HEK293 (cell line): Measurements from ENCODE around the gene GIT1.

Source experiments
- CTCF ChIA-PET: fragments of 350-600 bp; formaldehyde crosslinking; extraction: SDS; loops from one replicate; lab custom pipeline; 2021; ENCODE audit warnings: antibody characterized with exemption; lab: Yijun Ruan, JAX
- POLR2A ChIA-PET: fragments of 300-600 bp; formaldehyde crosslinking; extraction: SDS; loops from one replicate; lab custom pipeline; 2020; ENCODE audit warnings: antibody characterized with exemption, inconsistent platforms; lab: Yijun Ruan, JAX
- H3K27ac ChIP-seq: fragments of 200-500 bp; sonication (Bioruptor generic); 2 replicates; pipeline ENCODE4 v1.5.1; 2014; ENCODE audit warnings: low read depth, low read length, control low read depth, inconsistent platforms; ENCODE audit errors: extremely low read depth
- H3K36me3 ChIP-seq, 2 experiments: fragments of 200-500 bp in 1 of 2; sonication (Bioruptor generic) in 1 of 2; 1 replicate in 1 of 2; 2 replicates in 1 of 2; pipeline ENCODE4 v1.5.1; 2014 to 2017; ENCODE audit warnings: inconsistent platforms in 2 of 2, low read length in 2 of 2; ENCODE audit not compliant: control insufficient read depth in 2 of 2, insufficient read depth in 1 of 2
- H3K4me1 ChIP-seq: fragments of 200-500 bp; sonication (Bioruptor generic); 2 replicates; pipeline ENCODE4 v1.5.1; 2014; ENCODE audit warnings: mild to moderate bottlenecking, low read length, inconsistent platforms; ENCODE audit not compliant: control insufficient read depth, insufficient read depth
- H3K4me3 ChIP-seq: 2 replicates; pipeline ENCODE4 v1.5.1; 2011; ENCODE audit warnings: low read depth, mild to moderate bottlenecking, control low read depth, low read length, moderate library complexity
- H3K9me3 ChIP-seq: fragments of 200-500 bp; sonication (Bioruptor generic); 2 replicates; pipeline ENCODE4 v1.5.1; 2014; ENCODE audit warnings: low read depth, low read length, inconsistent platforms; ENCODE audit not compliant: control insufficient read depth, insufficient read depth
- BCL6B ChIP-seq: fragments of 450-650 bp; formaldehyde crosslinking; IDR thresholded peaks from 2 replicates; pipeline ENCODE4 v1.5.1; 2017; ENCODE audit warnings: missing biosample characterization, missing genetic modification characterization
- PATZ1 ChIP-seq: fragments of 450-650 bp; formaldehyde crosslinking; IDR thresholded peaks from 2 replicates; pipeline ENCODE4 v1.5.1; 2016; ENCODE audit warnings: missing biosample characterization, missing genetic modification characterization
- PRDM1 ChIP-seq: fragments of 450-650 bp; formaldehyde crosslinking; IDR thresholded peaks from 2 replicates; pipeline ENCODE4; 2016; ENCODE audit warnings: missing biosample characterization, missing genetic modification characterization
- SP2 ChIP-seq: fragments of 450-650 bp; formaldehyde crosslinking; IDR thresholded peaks from 2 replicates; pipeline ENCODE4 v1.5.1; 2016; ENCODE audit warnings: missing biosample characterization, missing genetic modification characterization
- ZBTB44 ChIP-seq: fragments of 450-650 bp; IDR thresholded peaks from 2 replicates; pipeline ENCODE4 v1.5.1; 2018; ENCODE audit warnings: missing biosample characterization, mild to moderate bottlenecking, missing genetic modification characterization
- ZFP41 ChIP-seq: fragments of 450-650 bp; formaldehyde crosslinking; IDR thresholded peaks from 2 replicates; pipeline ENCODE4 v1.5.1; 2016; ENCODE audit warnings: missing biosample characterization, missing genetic modification characterization, borderline replicate concordance
- ZNF133 ChIP-seq: fragments of 450-650 bp; formaldehyde crosslinking; IDR thresholded peaks from 2 replicates; pipeline ENCODE4 v1.5.1; 2016; ENCODE audit warnings: missing biosample characterization, missing genetic modification characterization
- ZNF19 ChIP-seq: fragments of 450-650 bp; formaldehyde crosslinking; IDR thresholded peaks from 2 replicates; pipeline ENCODE4; 2016; ENCODE audit warnings: missing biosample characterization, missing genetic modification characterization, low read depth
- ZNF211 ChIP-seq: fragments of 450-650 bp; formaldehyde crosslinking; IDR thresholded peaks from 2 replicates; pipeline ENCODE4 v1.5.1; 2016; ENCODE audit warnings: low read depth, missing biosample characterization, missing genetic modification characterization
- ZNF24 ChIP-seq: fragments of 450-650 bp; formaldehyde crosslinking; IDR thresholded peaks from 2 replicates; pipeline ENCODE4 v1.5.1; 2016; ENCODE audit warnings: missing biosample characterization, missing genetic modification characterization
- ZNF266 ChIP-seq: fragments of 450-650 bp; formaldehyde crosslinking; IDR thresholded peaks from 2 replicates; pipeline ENCODE4 v1.5.1; 2016; ENCODE audit warnings: missing biosample characterization, missing genetic modification characterization, low read depth
- ZNF354C ChIP-seq: fragments of 450-650 bp; formaldehyde crosslinking; IDR thresholded peaks from 2 replicates; pipeline ENCODE4 v1.5.1; 2016; ENCODE audit warnings: missing biosample characterization, missing genetic modification characterization, low read depth, borderline replicate concordance
- ZNF366 ChIP-seq: fragments of 450-650 bp; formaldehyde crosslinking; conservative IDR thresholded peaks from 2 replicates; pipeline ENCODE4 v1.5.1; 2016; ENCODE audit warnings: missing biosample characterization, missing genetic modification characterization
- ZNF37A ChIP-seq: fragments of 450-650 bp; IDR thresholded peaks from 2 replicates; pipeline ENCODE4 v1.5.1; 2018; ENCODE audit warnings: missing biosample characterization, missing genetic modification characterization
- ZNF426 ChIP-seq: fragments of 450-650 bp; formaldehyde crosslinking; IDR thresholded peaks from 2 replicates; pipeline ENCODE4 v1.5.1; 2017; ENCODE audit warnings: missing biosample characterization, missing genetic modification characterization, mild to moderate bottlenecking, inconsistent platforms, moderate library complexity
- ZNF548 ChIP-seq: fragments of 450-650 bp; formaldehyde crosslinking; IDR thresholded peaks from 2 replicates; pipeline ENCODE4 v1.5.1; 2016; ENCODE audit warnings: missing biosample characterization, missing genetic modification characterization
- ZNF585B ChIP-seq: fragments of 450-650 bp; formaldehyde crosslinking; IDR thresholded peaks from 2 replicates; pipeline ENCODE4 v1.5.1; 2016; ENCODE audit warnings: missing biosample characterization, missing genetic modification characterization
- ZNF768 ChIP-seq: fragments of 450-650 bp; formaldehyde crosslinking; IDR thresholded peaks from 2 replicates; pipeline ENCODE4 v1.5.1; 2018; ENCODE audit warnings: missing biosample characterization, mild to moderate bottlenecking, missing genetic modification characterization
- ZSCAN30 ChIP-seq: fragments of 450-650 bp; IDR thresholded peaks from 2 replicates; pipeline ENCODE4 v1.5.1; 2018; ENCODE audit warnings: missing biosample characterization, mild to moderate bottlenecking, missing genetic modification characterization, moderate library complexity
- TF ChIP-seq, protein P1 (sequence below): fragments of 450-650 bp; formaldehyde crosslinking; IDR thresholded peaks from 2 replicates; pipeline ENCODE4 v1.5.1; 2016; ENCODE audit warnings: missing biosample characterization, missing genetic modification characterization
- TF ChIP-seq, protein P2 (sequence below): fragments of 450-650 bp; formaldehyde crosslinking; IDR thresholded peaks from 2 replicates; pipeline ENCODE4 v1.5.1; 2017; ENCODE audit warnings: missing biosample characterization, missing genetic modification characterization

The GIT1 gene

DNA sequence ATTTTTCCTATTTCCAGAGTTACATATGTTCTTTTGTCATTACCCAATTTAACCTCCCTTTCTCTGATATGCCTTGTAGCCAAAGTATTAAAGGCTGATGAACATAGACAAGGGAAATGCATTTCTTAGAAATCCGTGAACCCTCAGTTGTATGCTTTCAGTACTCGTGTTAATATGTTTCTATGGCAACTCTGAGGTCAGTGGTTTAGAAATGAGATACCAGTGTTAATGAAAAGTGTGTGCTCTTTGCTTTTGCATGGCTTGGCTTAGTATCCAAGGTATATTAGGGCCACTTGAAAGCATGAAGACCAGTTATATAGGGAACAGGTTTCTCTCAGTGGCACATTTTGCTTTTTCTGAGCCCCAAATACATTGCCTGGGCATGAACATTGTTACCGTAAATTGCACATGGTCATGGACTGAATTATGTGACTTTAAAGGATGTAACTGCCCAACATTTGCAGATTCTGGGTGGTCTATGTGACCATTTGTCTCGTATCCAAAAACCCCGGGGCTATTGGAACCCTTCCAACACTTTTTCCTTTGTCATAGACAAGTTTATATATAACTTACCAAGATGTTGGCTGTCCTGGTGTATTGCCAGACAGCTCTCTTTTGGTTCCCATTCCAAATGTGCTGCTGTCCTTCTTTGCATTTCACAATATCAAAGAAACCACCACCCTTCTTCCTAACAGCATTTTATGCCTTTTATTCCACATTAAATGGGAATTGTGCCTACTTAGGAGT lies 40.1 kb downstream of the GIT1 start:
- H3K4me1 ChIP-seq, result peaks cover 13% of the 10 kb centered on the region
- TF ChIP-seq BCL6B (tag by site-specific recombination), result 0 out of 2 replicates have a peak, but pooled peaks have one; percentile 36
- no peak for TF ChIP-seq ZBTB44 (tag by site-specific recombination)
- TF ChIP-seq, all 188 proteins: peak for 1
- CTCF ChIA-PET, result interaction anchor here (0.7 to 2.2 kb wide), 5 partner anchors 13 to 470 kb away, joined by 3 to 15 read pairs (median 9); no protein-coding TSS in a partner anchor
- Histone ChIP-seq H3K27ac (no peak overlapping the region), H3K4me3 (no peak overlapping the region), H3K36me3 (peaks cover 3 to 5% of the 10 kb centered on the region in 2 experiments; a peak in 2 of 3 replicates), H3K9me3 (no peaks in the 10 kb centered on the region)
- POLR2A ChIA-PET, result interaction anchor here (1.1 kb wide), 1 partner anchor 12 kb away, joined by 4 read pairs; no protein-coding TSS in a partner anchor

DNA sequence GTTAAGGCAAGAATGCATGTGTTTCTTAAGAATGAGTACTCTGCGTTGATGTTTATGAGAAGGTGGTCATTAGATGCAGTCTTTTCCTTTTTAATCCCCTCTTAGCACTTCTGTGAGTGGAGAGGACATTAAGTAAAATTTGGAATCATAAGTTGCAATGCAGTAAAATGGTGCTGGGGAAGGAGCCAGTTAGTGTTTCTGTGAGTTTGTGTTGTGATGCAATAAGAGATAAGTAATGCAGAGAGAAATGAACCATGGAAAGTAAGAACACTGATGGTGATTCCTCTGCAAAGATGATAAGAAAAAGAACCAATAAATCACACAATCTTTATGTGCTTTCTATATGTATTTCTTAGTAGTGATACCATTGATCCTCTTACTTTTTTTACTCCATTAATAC lies 42.6 kb downstream of the GIT1 start:
- Histone ChIP-seq H3K36me3 (peaks cover 25 to 27% of the 10 kb centered on the region in 2 experiments), H3K9me3 (no peaks in the 10 kb centered on the region)
- TF ChIP-seq ZNF24 (no peak), SP2 (tag by site-specific recombination) (no peak), ZNF211 (tag by site-specific recombination) (no peak), ZNF768 (tag by site-specific recombination) (no peak), ZFP41 (no peak), ZNF585B (tag by site-specific recombination) (no peak), ZNF19 (tag by site-specific recombination) (no peak), ZNF354C (tag by site-specific recombination) (no peak), ZNF366 (tag by site-specific recombination) (no peak), ZBTB44 (tag by site-specific recombination) (peak; percentile 75), PRDM1 (tag by site-specific recombination) (peak; percentile 38; the same call in 1 of the 2 replicates), ZNF426 (tag by site-specific recombination) (no peak), ZNF548 (no peak), ZNF37A (no peak), ZNF266 (tag by site-specific recombination) (no peak), ZSCAN30 (tag by site-specific recombination) (0 out of 2 replicates have a peak, but pooled peaks have one; percentile 13), ZNF133 (tag by site-specific recombination) (no peak), PATZ1 (tag by site-specific recombination) (no peak)
- TF ChIP-seq, protein P1, sequence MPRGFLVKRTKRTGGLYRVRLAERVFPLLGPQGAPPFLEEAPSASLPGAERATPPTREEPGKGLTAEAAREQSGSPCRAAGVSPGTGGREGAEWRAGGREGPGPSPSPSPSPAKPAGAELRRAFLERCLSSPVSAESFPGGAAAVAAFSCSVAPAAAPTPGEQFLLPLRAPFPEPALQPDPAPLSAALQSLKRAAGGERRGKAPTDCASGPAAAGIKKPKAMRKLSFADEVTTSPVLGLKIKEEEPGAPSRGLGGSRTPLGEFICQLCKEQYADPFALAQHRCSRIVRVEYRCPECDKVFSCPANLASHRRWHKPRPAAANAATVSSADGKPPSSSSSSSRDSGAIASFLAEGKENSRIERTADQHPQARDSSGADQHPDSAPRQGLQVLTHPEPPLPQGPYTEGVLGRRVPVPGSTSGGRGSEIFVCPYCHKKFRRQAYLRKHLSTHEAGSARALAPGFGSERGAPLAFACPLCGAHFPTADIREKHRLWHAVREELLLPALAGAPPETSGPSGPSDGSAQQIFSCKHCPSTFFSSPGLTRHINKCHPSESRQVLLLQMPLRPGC (tag by site-specific recombination), result no peak
- TF ChIP-seq, protein P2, sequence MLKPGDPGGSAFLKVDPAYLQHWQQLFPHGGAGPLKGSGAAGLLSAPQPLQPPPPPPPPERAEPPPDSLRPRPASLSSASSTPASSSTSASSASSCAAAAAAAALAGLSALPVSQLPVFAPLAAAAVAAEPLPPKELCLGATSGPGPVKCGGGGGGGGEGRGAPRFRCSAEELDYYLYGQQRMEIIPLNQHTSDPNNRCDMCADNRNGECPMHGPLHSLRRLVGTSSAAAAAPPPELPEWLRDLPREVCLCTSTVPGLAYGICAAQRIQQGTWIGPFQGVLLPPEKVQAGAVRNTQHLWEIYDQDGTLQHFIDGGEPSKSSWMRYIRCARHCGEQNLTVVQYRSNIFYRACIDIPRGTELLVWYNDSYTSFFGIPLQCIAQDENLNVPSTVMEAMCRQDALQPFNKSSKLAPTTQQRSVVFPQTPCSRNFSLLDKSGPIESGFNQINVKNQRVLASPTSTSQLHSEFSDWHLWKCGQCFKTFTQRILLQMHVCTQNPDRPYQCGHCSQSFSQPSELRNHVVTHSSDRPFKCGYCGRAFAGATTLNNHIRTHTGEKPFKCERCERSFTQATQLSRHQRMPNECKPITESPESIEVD (tag by site-specific recombination), result peak; percentile 25; the same call in 1 of the 2 replicates

More for the DNA sequence above, 42.6 kb downstream of the GIT1 start:
- H3K4me1 ChIP-seq, result peaks cover 13% of the 10 kb centered on the region
- CTCF ChIA-PET, result interaction anchor here (2.2 kb wide), 1 partner anchor 177 kb away, joined by 9 read pairs; no protein-coding TSS in a partner anchor
- POLR2A ChIA-PET, result interaction anchor here (1.3 kb wide), 1 partner anchor 22 kb away, joined by 3 read pairs; no protein-coding TSS in a partner anchor
- no peak overlapping the region for H3K27ac ChIP-seq
- no peak overlapping the region for H3K4me3 ChIP-seq
